Mesodermal cell (in vitro differentiated cells): ENCODE data around the gene HDAC11.

Experiments
- H3K27ac ChIP-seq: 2 replicates; pipeline ENCODE4 v1.7.0; 2013; ENCODE audit warnings: mild to moderate bottlenecking, low read depth, low read length, moderate library complexity; ENCODE audit not compliant: severe bottlenecking
- H3K36me3 ChIP-seq: 2 replicates; pipeline ENCODE4 v1.7.1; 2013; ENCODE audit warnings: mild to moderate bottlenecking, low read length, moderate library complexity; ENCODE audit not compliant: control insufficient read depth, insufficient read depth
- H3K4me1 ChIP-seq: one replicate; pipeline ENCODE4 v1.7.1; 2013; ENCODE audit warnings: mild to moderate bottlenecking, low read length; ENCODE audit not compliant: insufficient read depth, control insufficient read depth, poor library complexity, severe bottlenecking
- H3K4me3 ChIP-seq: 2 replicates; pipeline ENCODE4 v1.7.0; 2013; ENCODE audit warnings: low read length, control low read depth, mild to moderate bottlenecking; ENCODE audit not compliant: insufficient read depth, poor library complexity, severe bottlenecking; ENCODE audit errors: extremely low read depth
- H3K9me3 ChIP-seq: 2 replicates; pipeline ENCODE4 v1.7.1; 2013; ENCODE audit warnings: mild to moderate bottlenecking, low read length, moderate library complexity; ENCODE audit not compliant: control insufficient read depth
- WGBS, 2 experiments: methylation state at CpG; one replicate each; pipeline ENCODE4 v1.1.5; 2013; ENCODE audit warnings: missing lambda C conversion rate in 2 of 2; ENCODE audit not compliant: insufficient coverage in 2 of 2; 5-methylcytosine and 5-hydroxymethylcytosine counted together

Gene HDAC11

DNA sequence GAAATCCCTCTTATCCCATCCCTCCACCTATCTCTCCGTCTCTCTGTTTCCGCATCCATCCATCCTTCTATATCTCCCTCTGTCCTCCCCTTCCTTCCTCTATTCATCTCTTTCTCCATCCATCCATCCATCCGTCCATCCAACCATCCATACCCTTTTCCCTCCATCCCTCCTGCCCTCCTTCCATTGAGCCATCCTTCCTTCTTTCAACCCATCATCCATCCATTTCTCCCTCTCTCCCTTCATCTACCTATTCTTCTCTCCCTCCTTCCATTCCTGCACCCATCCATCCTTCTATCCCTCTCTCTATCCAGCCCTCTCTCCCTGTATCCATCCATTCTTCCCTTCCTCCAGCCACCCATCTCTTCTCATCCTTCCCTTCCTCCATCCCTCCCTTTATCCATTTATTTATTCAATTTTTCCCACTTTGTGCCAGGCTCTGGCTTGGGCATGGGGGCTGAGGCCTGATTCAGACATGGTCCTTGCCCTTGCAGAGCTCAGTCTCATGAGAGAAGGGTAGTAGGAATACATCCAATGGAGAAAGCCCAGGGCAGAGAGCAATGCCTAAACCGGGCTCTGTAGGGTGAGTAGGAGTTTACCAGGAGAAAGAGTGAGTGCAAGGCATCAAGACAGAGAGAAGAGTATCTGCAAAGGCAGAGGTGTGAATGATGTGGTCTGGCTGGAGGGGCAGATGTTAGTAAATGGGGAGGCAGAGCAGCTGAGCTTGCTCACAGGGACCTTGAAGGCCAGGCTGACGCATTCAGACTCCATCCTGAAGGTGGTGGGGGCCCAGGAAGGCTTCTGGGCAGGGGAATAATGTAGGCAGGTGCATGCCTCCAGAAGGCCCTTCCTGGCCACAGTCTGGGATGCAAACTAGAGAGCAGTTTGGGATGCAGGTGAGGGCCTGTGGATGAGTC, 49.3 kb downstream of the HDAC11 start:
- H3K27ac ChIP-seq, result no peak overlapping the region
- WGBS, 2 experiments, result 72 to 73% methylated on average over 4 to 5 of the region's 5 CpGs
- no peaks in the 10 kb centered on the region for H3K36me3 ChIP-seq
- no peaks in the 10 kb centered on the region for H3K9me3 ChIP-seq
- H3K4me3 ChIP-seq, result no peak overlapping the region
- H3K4me1 ChIP-seq, result peaks cover 11% of the 10 kb centered on the region

DNA sequence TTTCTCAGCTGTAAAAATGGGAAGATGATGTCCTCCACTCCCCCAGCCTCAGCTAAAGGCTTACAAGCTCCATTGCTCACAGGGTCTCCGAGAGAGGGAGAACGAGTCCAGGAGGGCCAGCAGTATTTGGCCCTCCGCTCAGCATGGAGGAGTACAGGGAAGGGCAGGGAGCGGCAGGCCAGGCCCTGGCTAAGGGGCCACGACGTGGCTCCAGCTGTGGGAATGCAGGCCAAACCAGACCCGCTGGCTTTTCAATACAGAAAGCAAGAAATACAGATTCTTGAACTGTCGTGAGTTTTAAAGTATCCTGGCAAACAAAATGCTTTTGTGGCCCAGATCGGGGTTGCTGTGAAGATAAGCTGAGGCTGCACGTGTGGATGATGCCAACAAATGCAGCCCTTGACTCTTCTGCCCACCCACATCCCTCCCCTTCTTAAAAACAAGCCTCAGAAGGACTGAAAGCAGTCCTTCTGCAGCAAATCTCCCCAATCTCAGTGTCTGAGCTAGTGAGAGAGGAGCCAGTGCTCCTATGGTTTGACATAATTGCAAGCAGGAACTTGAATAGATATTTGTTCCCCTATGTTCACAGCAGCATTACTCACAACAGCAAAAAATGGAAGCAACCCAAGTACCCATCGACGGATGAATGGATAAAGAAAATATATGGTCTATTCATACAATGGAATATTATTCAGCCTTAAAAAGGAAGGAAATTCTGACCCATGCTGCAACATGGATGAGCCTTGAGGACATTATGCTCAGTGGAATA, 50.3 kb downstream of the HDAC11 start:
- H3K4me1 ChIP-seq, result peaks cover 11% of the 10 kb centered on the region
- WGBS, 2 experiments, result 84 to 98% methylated on average over 8 to 10 of the region's 12 CpGs

DNA sequence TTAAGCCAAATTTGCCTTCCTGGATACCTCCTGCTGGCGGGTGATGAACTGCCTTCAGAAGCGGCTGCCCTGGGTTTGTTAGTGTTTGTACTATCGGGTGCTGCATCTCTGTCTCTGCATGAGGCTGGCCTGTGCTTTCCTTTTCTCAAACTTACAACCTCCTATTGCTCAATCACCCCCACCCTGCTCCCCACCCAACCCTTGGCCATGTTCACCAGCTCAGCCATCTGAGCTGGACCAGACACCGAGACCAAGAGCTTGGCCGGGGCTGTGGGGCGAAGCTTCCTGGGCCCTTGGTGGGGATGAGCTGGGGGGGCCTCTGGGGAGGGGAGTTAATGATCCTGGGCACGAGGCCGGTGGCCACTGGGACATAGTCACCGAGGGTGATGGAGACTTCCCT, 52.0 kb downstream of the HDAC11 start:
- no peak overlapping the region for H3K4me3 ChIP-seq
- no peaks in the 10 kb centered on the region for H3K9me3 ChIP-seq
- WGBS, 2 experiments, result 89 to 97% methylated on average over 3 to 6 of the region's 9 CpGs
- no peaks in the 10 kb centered on the region for H3K36me3 ChIP-seq
- H3K27ac ChIP-seq, result no peak overlapping the region
- peaks cover 10% of the 10 kb centered on the region for H3K4me1 ChIP-seq

More for the DNA sequence above, 50.3 kb downstream of the HDAC11 start:
- Histone ChIP-seq H3K27ac (no peak overlapping the region), H3K36me3 (no peaks in the 10 kb centered on the region), H3K9me3 (no peaks in the 10 kb centered on the region), H3K4me3 (no peak overlapping the region)

DNA sequence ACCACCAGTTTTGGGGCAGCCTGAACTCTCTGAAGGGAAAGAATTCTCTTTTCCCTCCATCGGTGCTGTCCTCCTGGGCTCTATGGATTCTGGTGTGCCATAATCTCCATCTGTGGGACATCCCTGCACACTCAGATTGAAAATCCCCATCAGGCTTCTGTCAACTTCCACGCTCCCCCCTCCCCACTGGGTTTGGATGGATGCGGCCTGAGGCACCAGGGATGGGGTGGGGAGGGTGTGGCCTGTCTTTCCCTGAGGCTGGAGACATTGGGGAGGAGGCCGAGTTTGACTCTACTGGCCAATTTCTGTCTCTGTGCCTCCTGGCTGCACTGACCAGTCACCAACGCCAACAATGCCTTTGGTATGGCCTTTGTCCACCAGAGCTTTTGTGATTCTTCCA, 52.5 kb downstream of the HDAC11 start:
- Histone ChIP-seq H3K4me3 (no peak overlapping the region), H3K36me3 (no peaks in the 10 kb centered on the region), H3K27ac (no peak overlapping the region), H3K4me1 (peaks cover 12% of the 10 kb centered on the region), H3K9me3 (no peaks in the 10 kb centered on the region)
- 100% methylated on average over 2 of the region's 5 CpGs for WGBS, 2 experiments

DNA sequence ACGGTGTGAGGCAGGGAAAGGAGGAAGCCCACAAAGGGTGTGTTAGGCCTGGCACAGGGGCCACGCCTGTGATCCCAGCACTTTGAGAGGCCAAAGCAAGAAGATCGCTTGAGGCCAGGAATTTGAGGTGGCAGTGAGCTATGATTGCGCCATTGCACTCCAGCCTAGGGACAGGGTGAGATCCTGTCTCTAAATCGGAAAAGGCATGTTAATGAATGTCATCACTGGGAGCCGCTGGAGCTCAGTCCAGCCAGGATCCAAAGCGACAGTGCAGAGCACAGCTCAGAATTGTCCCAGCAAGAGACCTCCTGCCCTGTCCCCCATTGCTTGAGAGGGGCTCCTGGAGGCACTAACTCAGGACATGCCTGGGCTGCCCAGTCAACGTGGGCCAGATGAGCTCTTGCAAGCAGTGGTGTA, 53.8 kb downstream of the HDAC11 start:
- Histone ChIP-seq H3K4me3 (no peak overlapping the region), H3K36me3 (no peaks in the 10 kb centered on the region), H3K9me3 (no peaks in the 10 kb centered on the region), H3K4me1 (peaks cover 12% of the 10 kb centered on the region), H3K27ac (no peak overlapping the region)
- WGBS, 2 experiments, result 86 to 93% methylated on average over 8 of the region's 8 CpGs

DNA sequence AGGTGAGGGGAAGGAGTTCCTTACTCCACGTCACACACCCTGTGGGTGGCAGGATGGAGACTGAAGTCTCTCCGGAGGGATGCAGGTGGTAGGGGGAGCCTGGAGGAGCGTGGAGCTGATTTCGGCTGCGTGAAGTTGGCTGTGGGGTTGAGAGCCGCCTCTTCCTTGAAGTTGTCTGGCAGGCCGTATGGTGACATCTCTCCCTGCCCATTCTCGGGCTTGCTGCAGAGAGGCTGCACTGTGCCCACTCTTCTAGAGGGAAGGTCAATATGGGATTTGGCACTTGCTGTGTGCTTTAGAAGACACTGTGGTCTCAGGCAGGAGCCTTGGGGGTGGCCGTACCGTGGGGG, 55.4 kb downstream of the HDAC11 start:
- 95 to 97% methylated on average over 5 to 9 of the region's 10 CpGs for WGBS, 2 experiments
- Histone ChIP-seq H3K36me3 (no peaks in the 10 kb centered on the region), H3K4me1 (peaks cover 20% of the 10 kb centered on the region), H3K4me3 (no peak overlapping the region), H3K27ac (no peak overlapping the region), H3K9me3 (no peaks in the 10 kb centered on the region)

DNA sequence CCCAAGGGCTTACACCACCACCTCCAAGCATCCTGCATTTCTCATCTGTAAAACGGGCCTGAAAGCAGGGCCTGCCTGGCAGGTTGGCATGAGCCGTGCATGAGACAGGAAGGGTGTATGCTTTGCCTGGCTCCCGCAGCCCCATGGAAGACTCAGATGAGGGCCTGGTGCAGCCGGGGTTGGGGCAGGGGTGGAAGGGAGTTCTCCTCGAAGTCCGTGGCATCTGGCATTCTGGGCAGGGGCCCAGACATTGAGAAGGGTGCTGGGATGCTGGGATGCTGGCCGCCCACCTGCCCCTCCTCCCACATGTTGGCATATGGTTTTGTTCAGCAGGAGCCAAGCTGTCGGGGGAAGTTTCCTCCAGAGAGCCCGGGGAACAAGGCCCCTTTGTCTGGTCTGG, 55.8 kb downstream of the HDAC11 start:
- no peak overlapping the region for H3K27ac ChIP-seq
- H3K4me1 ChIP-seq, result peaks cover 20% of the 10 kb centered on the region
- 88 to 90% methylated on average over 6 to 8 of the region's 9 CpGs for WGBS, 2 experiments
- H3K9me3 ChIP-seq, result no peaks in the 10 kb centered on the region
- no peaks in the 10 kb centered on the region for H3K36me3 ChIP-seq
- no peak overlapping the region for H3K4me3 ChIP-seq

DNA sequence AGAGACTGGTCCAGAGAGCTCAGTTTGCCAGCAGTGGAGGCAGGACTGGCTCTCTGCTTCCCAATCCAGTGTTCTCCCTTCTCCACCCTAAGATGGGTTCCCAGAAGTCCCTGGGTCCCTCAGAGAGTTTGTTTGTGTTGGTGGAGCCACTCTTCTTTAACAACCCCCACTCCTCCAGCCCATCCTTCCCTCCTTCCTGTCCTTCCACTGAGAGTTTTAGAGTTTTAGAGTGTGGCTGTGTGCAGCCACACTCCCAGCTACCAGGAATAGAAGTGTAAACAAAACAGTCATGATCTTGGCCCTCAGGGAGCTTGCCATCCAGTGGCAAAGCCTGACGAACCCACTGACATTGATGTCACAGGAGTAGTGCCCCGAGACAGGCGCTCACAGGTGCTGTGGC, 56.3 kb downstream of the HDAC11 start:
- Histone ChIP-seq H3K27ac (peak overlapping the region; percentile 57), H3K4me1 (peaks cover 20% of the 10 kb centered on the region), H3K9me3 (peaks cover 5% of the 10 kb centered on the region), H3K4me3 (no peak overlapping the region), H3K36me3 (no peaks in the 10 kb centered on the region)
- WGBS, 2 experiments, result 92% methylated on average over 3 of the region's 3 CpGs

DNA sequence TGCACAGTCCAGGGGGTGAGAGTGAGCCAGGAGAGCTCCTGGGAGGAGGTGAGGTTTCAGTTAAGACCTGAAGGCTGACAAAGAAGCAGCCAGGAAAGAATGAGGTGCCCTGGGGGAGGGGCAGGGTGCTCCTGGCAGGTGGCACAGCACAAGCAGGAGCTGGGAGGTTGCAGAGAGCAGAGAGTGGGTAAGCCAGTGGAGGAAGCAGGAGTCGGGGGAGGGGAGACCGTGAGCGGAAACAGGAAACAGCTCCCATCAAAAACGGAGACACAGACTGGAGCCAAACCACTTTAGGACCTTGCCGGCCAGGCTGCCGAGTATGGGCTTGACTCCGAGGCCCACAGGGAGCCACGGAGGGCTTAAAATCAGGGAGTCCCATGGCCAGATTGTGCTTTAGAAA, 56.7 kb downstream of the HDAC11 start:
- no peak overlapping the region for H3K4me3 ChIP-seq
- WGBS, 2 experiments, result 47 to 50% methylated on average over 8 of the region's 8 CpGs

DNA sequence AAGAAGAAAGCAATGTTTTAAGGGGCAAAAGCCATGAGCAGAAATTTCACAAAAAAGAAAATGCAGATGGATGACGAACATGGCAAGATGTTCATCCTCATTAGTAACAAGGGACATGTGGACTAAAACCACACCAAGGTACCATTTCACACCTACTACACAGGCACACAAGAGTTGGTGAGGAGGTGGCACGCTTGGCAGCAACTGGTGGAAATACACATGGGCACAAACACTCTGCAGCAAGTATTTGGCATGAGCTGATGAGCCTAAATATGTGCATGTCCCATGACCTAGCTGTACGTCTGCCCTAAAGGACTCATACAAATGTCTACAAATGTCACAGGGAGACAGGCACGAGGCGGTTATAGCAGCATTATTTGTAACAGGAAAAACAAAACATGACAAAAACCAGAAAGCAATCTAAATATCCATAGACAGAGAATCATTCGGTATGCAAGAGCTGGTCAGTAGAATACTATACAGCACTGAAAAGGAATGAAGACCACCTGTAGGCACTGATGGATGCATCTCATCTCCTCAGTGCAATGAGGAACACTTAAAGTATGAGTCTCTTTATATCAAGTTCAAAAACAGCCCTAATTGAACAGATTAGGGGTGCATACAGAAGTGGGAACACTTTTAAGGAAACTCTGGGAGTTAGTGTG, 57.3 kb downstream of the HDAC11 start:
- peaks cover 20% of the 10 kb centered on the region for H3K4me1 ChIP-seq
- H3K27ac ChIP-seq, result no peak overlapping the region
- no peak overlapping the region for H3K4me3 ChIP-seq
- H3K36me3 ChIP-seq, result no peaks in the 10 kb centered on the region
- 92 to 100% methylated on average over 3 to 5 of the region's 6 CpGs for WGBS, 2 experiments
- H3K9me3 ChIP-seq, result peaks cover 13% of the 10 kb centered on the region

More for the DNA sequence above, 56.7 kb downstream of the HDAC11 start:
- Histone ChIP-seq H3K27ac (no peak overlapping the region), H3K9me3 (peaks cover 8% of the 10 kb centered on the region), H3K36me3 (no peaks in the 10 kb centered on the region), H3K4me1 (peaks cover 20% of the 10 kb centered on the region)
